ENCODE results near the gene AKR1B1.

DNA sequence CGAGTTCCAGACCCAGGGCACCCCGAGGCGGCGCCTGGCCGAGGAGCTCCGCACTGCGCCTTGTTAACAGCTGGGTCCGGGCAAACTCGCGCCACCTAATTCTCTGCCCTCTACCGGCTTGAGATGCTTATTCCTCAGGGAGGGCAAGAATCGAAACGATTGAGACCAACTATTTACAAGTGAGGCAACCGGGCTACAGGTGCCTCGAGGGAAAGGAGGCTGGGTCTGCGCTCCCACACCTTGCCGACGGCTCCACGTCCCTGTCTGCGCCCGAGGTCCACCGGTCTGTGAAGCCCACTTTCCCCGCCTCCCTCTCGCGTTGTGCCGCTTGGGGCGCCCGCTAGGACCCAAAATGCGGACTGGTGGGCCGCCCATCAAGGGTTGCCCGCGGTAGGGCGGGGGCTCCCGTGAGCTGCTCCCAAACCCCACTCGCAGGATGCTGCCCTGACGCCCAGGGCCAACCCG is 527 bp downstream of the AKR1B1 start:
- TF ChIP-seq SMC3 (IDR thresholded peaks at IDR 0.05; ENCODE audit: low read depth, low read length) (peak; percentile 21), POLR2AphosphoS5 (IDR thresholded peaks at IDR 0.05; ENCODE audit: low read depth, low read length) (no peak), YY1 (IDR thresholded peaks at IDR 0.05; ENCODE audit: low read depth) (no peak)
- TF ChIP-seq, protein P1, sequence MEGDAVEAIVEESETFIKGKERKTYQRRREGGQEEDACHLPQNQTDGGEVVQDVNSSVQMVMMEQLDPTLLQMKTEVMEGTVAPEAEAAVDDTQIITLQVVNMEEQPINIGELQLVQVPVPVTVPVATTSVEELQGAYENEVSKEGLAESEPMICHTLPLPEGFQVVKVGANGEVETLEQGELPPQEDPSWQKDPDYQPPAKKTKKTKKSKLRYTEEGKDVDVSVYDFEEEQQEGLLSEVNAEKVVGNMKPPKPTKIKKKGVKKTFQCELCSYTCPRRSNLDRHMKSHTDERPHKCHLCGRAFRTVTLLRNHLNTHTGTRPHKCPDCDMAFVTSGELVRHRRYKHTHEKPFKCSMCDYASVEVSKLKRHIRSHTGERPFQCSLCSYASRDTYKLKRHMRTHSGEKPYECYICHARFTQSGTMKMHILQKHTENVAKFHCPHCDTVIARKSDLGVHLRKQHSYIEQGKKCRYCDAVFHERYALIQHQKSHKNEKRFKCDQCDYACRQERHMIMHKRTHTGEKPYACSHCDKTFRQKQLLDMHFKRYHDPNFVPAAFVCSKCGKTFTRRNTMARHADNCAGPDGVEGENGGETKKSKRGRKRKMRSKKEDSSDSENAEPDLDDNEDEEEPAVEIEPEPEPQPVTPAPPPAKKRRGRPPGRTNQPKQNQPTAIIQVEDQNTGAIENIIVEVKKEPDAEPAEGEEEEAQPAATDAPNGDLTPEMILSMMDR (IDR thresholded peaks at IDR 0.05) = peak; percentile 61
- TF ChIP-seq, protein P2, sequence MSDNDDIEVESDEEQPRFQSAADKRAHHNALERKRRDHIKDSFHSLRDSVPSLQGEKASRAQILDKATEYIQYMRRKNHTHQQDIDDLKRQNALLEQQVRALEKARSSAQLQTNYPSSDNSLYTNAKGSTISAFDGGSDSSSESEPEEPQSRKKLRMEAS (IDR thresholded peaks at IDR 0.05; ENCODE audit: low read depth) = no peak
- TF ChIP-seq, protein P3, sequence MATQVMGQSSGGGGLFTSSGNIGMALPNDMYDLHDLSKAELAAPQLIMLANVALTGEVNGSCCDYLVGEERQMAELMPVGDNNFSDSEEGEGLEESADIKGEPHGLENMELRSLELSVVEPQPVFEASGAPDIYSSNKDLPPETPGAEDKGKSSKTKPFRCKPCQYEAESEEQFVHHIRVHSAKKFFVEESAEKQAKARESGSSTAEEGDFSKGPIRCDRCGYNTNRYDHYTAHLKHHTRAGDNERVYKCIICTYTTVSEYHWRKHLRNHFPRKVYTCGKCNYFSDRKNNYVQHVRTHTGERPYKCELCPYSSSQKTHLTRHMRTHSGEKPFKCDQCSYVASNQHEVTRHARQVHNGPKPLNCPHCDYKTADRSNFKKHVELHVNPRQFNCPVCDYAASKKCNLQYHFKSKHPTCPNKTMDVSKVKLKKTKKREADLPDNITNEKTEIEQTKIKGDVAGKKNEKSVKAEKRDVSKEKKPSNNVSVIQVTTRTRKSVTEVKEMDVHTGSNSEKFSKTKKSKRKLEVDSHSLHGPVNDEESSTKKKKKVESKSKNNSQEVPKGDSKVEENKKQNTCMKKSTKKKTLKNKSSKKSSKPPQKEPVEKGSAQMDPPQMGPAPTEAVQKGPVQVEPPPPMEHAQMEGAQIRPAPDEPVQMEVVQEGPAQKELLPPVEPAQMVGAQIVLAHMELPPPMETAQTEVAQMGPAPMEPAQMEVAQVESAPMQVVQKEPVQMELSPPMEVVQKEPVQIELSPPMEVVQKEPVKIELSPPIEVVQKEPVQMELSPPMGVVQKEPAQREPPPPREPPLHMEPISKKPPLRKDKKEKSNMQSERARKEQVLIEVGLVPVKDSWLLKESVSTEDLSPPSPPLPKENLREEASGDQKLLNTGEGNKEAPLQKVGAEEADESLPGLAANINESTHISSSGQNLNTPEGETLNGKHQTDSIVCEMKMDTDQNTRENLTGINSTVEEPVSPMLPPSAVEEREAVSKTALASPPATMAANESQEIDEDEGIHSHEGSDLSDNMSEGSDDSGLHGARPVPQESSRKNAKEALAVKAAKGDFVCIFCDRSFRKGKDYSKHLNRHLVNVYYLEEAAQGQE (IDR thresholded peaks at IDR 0.05; ENCODE audit: low read depth, low read length) = no peak

Measured in SK-N-SH (cell line).